GF-D8 (cell line): ENCODE results near the gene ASCC1.

Experiments
- DNase-seq: peaks from one replicate; lab custom pipeline; 2025; lab: John Stamatoyannopoulos, UW

The ASCC1 gene

DNA sequence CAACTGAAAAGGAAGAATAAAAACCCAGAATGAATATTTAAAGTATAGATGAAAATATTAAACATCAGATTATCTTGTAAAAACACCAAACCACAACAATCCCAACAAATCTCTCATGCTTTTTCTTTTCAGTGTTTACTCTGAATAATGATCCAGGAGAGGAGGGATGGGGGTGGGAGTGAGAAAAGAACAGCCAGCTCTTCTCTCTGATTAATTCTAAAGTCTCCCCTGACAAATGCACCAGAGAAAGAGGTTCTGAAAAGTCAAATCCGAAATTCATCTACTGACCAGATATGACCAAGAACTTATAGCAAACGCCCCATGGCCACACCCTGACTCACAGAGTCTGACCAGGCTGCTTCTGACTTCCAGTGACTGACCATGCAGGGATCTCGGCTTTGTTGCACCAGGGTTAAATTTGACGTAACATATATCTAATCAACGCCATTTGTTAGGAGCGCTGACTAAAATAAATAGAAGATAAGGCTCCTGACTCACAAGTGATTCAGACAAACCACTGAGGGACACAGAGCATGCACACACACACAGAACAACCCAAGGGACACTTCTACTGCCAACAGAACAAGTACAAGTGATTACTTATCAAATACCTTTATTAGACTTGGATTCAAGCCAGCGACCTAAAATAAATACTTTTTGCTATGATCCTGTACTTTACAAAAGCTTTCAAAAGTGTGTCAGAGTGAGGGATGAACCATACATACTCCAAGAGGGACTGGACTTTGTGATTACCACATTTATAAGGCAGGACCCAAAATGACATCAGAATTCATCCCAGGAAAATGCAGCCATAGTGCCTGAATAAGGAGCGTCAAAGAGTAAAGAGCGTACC, 118.4 kb downstream of the ASCC1 start:
- DNase-seq, result no peak

DNA sequence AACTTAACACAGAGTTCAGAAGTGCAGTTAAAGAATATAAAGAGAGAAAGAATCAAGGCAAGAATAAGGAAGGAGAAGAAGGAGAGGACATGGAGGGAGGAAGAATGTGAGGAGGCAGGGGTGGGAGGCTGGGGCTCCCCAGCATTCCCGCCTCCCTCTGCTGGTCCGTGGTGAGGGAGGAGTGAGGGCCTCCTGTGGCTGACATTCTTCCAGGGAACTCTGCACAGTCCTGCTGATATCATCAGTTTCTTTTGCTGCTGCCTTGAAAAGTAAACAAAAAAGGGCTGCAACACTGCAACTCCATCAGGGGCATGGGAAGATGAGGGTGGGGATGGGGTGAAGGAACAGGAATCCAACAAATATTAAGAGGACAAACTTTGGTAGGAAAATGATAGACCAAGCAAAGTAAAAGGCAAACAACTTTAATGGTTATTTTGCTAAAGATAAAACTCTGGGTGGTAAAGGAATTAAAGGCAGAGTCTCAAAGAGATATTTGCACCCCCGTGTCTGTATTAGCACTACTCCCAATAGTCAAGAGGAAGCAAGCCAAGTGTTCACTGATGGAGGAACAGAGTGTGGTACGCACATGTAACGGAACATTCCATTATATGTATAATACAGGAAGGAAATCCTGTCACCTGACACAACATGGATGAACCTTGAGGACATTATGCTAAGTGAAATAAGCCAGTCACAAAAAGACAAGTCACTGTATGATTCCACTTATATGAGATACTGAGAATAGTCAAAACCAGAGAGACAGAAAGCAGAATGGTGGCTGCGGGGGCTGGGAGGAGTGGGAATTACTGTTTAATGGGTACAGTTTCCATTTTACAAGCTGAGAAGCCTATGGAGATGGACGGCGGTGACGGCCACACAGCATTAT, 119.7 kb downstream of the ASCC1 start:
- no peak for DNase-seq

DNA sequence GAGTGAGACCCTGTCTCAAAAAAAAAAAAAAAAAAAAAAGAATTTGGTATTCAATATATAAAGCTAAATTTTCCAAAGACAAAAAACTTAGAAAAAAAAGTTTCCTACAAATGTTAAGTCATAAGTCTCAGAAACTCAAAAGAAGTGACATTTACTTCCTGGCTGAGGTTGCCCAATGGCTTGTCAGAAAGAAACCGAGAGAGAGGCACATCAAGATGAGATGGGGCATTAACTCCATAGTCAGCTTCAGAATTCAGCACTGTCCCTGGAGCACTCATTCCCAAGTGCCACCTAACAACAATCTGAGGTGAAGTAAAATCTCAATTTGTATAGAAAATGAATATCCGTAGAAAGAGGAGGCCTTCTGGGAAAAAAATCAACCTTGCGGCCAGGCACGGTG, 120.9 kb downstream of the ASCC1 start:
- DNase-seq, result no peak

DNA sequence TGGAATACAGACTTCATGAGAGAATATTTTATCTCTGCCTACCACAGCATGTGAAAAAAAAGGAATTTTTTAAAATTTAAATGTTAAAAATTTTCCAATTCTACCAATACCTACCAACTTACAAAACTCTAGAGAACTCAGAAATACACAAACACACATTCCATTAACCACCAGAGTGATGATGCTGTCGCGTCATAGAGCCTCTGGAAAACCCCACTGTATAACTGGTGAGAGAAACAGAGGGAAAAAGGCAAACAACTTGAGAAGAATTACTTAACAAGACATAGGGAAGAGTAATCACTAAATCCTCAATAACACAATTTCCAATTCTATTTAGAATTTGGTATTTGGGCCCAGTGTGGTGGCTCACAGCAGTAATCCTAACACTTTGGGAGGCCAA, 121.5 kb downstream of the ASCC1 start:
- DNase-seq, result no peak

DNA sequence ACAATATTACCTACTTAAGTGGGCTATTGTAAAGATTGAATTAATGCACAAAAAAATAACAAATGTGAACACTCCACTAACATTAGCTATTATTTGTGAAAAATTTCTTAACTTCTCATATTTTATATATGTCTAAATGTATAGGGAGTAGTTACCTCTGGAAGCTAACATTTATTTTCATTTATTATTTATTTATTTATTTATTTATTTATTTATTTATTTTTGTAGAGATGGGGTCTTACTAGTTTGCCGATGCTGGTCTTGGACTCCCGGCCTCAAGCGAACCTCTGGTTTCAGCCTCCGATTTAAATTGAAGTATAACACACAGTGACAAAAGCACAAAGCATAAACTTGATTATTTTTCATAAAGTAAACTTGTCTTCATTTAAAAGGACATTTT, 122.6 kb downstream of the ASCC1 start:
- no peak for DNase-seq

DNA sequence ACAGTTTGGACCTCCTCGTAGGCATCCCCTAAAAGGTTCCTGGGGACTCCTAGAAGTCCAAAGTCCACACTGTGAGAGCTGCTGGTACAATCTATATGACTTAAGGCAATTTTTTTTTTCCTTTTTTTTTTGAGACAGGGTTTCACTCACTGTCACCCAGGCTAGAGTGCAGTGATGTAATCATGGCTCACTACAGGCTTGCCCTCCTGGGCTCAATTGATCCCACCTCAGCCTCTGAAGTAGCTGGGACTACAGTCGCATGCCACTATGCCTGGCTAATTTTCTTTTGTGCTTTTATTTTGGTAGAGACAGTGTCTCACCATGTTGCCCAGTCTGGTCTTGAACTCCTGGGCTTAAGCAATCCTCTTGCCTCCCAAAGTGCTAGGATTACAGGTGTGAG, 123.1 kb downstream of the ASCC1 start:
- no peak for DNase-seq

DNA sequence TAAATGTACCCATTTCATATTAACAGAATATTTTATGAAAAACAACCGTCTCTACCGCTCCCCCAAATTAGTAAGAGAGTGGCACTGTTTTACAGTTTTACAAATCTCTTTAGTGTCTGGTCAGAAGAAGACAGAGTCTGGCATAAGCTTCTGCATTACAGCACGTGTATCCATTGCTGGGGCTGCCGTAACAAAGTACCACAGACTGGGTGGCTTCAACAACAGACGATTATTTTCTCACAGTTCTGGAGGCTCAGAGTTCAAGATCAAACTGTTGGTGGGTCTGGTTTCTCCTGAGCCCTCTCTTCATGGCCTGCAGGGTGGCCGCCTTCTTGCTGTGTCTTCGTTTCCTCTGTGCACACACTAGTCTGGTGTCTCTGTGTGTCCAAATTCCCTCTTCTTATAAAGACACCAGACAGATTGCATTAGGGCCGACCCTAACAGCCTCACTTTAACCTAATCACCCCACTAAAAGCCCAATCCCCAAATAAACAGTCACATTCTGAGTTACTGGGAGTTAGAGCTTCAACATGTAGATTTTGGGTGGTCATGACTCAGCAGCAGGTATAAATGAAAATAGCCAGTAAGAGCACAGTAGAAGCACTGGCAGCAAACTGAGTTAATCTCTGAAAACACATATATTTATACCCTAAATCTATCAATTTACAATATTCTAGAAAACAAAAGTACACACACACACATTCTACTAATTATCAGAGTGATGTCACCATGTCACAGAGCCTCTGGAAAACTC, 123.7 kb downstream of the ASCC1 start:
- no peak for DNase-seq

DNA sequence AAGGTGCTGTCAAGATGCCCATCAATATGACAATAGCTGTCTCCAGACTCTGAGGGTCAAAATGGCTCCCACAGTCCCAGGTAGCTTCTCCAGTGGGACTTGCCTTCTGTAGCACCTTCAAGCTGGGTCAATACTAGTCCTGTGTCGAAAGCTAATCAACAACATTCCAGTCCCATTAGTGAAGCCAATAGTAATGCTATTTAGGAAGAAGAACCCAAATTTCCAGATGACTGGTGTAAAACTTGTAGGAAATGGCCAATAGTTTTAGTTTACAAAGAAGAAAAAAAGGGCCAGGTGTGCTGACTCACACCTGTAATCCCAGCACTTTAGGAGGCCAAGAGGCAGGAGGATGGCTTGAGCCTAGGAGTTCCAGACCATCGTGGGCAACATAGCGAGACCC, 125.8 kb downstream of the ASCC1 start:
- DNase-seq, result no peak

DNA sequence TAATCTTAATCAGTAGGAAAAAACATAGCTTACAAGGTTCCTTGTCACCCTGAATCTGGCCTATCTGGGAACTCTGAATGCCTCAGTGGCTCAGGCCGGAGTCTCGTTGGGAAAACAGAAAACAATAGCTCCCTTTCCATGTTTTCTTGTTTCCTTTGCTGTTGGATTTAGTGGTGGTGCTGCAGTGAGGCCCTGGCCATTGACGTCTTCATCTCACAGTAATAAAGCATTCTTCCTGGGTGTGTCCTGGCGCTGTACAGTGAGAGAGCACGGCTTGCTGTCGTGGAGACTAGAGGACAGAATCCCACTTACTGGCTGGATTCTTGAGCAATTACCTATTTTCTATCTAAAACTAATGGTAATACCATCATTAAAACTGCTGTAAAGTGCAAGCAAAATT, 126.5 kb downstream of the ASCC1 start:
- no peak for DNase-seq

DNA sequence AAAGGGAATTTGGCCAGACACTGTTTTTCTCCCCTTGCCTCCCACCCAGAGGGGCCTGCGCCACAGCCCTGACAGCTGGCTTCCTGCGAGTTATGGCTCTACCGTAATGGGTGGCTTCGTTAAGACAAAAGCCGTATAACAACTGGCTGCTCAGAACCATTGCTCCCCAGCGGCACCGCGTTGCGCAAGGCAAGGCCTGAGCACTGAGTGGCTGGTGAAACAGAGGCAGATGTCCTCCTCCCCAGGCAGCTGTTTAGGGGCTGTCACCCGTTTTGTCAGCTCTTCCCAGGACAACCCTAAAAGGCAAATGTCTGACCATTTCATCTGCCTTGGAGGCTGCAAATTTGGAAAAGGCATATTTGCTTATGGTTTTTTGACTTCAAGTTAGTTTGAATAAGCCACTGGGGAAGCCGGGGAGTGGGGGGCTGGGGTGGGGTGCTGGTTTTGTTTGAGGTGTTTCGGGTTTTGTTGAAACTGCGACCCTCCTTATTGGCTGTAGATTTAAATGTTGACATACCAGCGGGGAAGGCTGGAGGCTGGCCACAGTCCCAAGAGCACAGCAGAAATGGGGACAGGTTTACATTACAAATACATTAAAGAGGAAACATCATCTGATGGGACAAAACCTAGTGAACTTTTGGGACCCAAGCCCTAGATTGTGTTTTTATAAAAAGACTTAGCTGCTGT, 127.0 kb downstream of the ASCC1 start:
- DNase-seq, result peak; percentile 24

DNA sequence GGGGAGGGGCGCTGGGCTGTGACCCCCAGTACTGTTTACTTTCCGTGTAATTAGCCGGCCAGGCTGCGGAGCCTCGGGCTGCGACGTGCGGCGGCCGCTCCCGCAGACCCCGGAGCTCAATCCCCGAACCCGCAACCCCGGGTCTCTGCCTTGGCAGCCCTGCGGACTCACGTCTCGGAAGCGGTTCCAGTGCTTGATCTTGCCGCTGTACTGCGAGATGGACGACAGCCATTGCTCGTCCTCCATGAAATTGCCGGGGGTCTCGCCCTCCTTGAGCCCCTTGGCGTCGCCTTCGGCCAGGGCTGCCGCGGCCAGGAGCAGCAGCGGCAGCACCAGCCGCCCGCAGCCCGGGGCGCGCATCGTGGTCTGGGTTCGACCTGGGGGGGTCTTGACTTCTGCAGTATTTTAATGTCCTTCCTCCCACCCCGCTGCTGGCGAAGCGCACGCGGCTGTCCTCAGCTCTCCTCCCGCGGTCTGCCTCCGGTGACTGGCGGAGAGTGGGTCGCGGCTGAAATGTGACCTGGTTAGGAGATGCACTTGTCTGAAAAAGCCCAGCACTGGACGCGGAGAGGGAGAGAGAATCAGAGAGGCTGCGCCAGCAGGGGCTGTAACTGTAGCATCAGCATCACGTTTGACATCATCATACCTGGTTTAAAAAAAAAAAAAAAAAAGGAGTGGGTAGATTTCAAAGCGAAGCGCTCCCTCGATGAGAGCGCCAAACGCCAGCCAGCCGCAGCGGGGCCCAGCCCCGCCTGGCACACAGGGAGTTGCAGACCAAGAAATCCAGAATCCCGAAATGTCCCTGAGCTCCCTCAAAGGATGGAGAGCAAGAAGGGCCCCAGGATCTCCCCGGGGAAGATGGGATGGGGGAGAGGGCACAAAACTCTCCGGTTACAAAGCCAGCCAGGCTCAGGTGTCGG, 127.8 kb downstream of the ASCC1 start, which contains the start of gene SPOCK2:
Gene SPOCK2, minus strand, starts transcription at position 583 of the 920 bp plus-strand sequence. Its CDS starts 223 bp downstream, at position 360.
- no peak for DNase-seq

DNA sequence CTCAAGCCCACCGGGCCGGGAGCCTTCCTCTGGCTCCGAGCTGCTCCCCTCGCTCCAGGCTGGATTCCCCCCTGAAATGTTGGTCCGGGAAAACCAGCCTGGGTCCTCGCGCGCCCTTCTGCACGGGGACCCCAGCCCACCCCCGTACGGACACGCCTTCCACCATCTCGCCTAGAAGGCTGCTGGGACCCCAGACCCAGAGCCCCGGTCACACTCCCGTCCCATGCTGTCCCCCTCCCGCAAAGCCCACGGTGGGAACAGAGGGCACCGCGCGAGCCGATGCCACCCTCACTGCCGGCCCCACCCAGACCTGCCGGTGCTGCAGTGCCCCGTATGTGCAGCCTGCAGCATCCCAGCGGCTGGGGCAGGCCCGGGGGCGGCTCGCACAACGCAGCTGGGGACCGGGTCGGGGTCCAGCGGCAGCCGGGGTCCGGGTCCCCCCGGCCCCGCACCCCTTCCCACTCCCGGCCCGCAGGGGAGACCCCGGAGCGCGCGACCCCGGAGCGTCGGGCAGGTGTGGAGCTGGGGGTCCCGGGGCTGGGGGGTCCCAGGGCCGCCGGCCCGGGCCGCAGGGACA, 128.6 kb downstream of the ASCC1 start:
- no peak for DNase-seq

DNA sequence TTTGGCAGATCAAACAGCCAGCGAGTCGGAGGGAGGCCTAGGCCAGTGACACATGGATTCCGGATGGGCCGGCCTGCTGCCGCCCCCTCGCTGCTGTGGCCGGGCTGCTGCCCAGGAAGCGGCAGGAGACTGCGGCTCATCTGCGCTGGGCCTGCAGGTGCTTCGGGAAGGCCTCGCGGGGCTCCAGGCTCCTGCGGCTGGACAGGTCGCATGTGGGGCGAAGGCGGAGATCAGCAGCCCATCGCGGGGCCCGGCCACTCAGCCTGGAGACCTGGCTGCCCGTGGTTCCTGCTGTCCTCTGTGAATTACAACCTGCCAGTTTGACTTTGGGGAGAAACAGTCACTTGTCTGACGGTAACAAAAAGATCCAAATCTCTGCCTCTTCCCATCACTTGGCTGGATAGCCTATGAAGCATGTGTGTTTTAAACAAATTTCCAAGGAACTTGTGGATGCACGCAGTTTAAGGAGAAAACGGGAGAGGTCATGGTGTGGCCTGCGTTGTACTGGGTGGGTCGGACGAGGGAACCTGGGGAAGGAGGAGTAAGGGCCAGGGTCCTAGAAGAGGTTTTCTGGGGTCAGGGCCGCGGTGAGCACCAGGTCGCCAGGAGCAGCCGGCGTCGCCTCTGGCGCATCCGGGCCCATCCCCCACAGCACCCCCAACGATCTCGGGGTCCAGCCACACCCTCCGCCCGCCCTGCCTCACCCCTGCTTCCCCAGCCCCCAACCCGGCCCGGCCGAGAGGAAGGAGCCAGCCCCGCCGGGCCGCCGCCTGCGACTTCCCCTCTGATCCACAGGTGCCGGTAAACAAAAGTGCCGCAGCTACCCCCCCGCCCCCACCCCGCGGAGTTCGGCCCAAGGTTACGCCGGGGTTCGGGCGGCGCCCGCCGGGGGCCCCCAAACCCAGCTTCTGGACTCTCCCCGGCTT, 129.3 kb downstream of the ASCC1 start:
- no peak for DNase-seq

DNA sequence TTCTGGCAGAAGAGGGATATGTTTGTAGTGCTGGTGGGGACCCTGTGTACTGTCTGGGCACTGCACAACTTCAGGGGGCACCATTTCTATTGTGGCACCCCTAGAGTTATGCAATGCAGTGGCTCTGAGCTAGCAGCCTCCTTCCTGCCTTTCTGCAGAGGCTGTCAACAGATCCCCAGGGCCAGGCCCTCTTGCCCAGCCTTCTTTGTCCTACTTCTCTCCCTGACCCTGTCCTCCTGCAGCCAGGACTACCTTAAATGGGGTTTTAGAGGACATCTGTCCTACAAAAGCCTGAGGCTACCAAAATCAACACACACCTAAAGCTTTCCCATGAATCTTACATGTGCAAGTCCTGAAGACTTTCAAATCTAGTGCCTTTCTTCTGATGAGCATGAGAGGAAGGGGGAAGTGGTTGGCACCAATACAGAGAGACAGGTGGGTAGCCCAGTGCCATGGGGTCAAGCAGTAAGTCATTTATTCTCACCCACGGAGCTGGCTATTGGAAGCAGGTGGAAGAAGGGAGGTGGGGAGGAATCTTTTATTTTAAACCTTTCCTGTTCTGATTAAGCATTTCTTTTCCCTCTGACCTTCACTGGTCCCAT, 130.1 kb downstream of the ASCC1 start:
- DNase-seq, result no peak

DNA sequence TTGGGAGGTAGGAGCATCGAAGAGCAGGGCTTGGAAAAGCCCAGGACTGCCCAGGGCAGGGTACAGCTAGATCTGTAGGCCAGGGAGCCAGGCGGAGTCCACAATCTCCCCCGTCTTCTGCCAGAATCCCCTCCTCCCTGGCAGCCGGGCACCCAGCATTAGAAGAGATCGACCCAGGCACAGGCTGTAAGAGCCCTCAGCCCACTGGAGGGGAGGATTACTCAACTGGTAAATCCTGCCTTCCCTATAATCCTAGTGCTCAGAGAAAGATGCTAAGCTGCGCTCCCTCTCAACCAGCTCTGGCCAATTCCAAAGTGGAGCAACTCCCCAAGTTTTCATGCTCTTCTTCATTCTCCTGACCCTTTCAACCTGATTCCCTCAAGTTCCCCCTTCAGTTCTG, 130.9 kb downstream of the ASCC1 start:
- no peak for DNase-seq

DNA sequence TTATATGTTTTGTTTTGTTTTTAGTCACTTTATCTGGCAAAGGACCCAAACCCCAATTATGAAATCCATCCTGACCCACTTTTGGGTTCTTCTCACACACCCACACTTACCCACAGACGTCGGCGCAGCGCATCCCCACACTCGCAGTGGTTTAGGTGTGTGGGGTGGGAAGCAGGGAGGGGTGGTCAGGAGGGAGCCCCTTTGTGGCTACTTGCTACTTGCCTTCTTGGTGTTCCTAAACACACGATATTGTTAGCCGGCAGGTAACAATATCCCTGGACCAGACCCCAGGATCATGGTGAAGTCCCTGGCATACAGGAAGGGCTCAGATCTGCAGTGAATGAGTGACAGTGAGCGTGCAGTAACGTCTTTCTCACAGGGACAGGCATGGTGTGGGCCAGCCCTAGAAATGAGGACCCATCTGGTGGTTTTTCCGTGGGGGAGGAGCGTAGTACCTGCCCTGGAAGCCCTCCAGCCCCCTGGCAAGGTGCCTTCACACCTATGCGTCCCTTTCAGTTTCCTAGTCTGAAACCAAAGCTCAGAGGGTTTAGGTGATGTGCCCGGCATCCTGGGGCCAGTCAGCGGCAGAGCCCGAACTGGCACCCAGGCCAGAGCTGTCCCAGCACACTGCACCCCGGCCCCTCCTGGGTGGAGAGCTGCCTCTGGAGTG, 132.2 kb downstream of the ASCC1 start:
- DNase-seq, result no peak

DNA sequence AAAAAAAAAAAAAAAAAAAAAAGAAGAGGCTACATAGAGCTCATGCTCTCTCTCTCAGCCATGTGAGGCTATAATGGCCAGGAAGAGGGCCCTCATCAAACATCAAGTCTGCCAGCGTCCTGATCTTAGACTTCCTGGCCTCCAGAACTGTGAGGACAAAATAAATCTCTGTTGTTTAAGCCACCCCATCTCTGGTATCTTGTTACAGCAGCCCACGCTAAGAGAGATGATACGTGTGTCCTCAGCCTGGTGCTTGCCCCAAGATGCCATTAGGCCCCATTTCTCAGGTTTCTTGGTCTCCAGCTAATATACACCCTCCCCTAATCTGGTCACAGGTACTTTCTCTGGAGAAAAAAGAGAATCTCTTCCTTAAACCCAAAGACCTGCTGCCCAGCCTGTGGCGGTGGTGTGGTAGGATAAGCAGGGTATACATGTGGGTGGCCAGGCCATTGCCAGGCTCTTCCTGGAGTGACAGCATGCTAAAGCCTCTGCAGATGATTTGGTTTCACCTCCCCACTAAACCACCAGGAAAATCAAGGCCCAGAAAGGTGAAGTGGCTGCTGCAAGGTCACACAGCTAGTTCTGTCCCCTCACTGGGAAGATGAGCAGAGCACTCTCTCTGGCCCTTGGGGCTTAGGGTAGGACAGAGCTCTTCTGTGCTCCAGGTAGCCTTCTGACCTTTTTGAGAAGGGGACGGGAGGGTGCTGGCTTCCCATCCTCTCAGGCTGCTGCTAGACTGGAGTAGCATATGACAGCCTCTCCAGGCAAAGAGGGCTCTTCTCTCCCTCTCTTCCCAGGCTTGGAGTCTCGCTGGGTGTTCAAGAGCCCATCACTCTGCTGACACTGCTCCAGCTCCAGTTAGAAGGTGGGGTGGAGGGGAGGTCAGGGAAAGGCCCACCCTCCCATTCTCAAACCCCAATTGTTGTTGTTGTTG, 133.0 kb downstream of the ASCC1 start:
- DNase-seq, result no peak
